MG63 (cell line): ENCODE data around the gene ZNF343. TPM values are rescaled to one million over a fixed set of nuclear protein-coding genes. Genes with fewer than 3 reads are reported as not detected.

Source experiments
- DNase-seq: peaks from one replicate; pipeline ENCODE4 v3.0.0-alpha.2; 2020
- H3K27me3 ChIP-seq: fragments of 250-450 bp; sonication (Bioruptor Pico); 2 replicates; pipeline ENCODE4 v1.5.1; 2020; ENCODE audit warnings: mild to moderate bottlenecking, moderate library complexity
- H3K36me3 ChIP-seq: fragments of 250-450 bp; sonication (Bioruptor Pico); 2 replicates; pipeline ENCODE4 v1.5.1; 2020; ENCODE audit warnings: mild to moderate bottlenecking, moderate library complexity
- H3K4me3 ChIP-seq: fragments of 250-450 bp; sonication (Bioruptor Pico); 2 replicates; pipeline ENCODE4 v1.5.1; 2020; ENCODE audit warnings: mild to moderate bottlenecking, moderate library complexity
- H3K9me3 ChIP-seq: fragments of 250-450 bp; sonication (Bioruptor Pico); 2 replicates; pipeline ENCODE4 v1.5.1; 2020; ENCODE audit warnings: mild to moderate bottlenecking, moderate library complexity
- total RNA-seq: library from RNA; depleted of rRNA; stranded (reverse); fragments of >200 nt; shearing (Covaris generic); gene quantifications from 2 replicates; pipeline ENCODE4 v1.2.3, GENCODE V29; 2014; ENCODE audit warnings: low replicate concordance; rRNA removed

Gene ZNF343
- total RNA-seq, 1 experiment from 2014 or later, result 3.7 TPM

GRCh38 chr20:2462484-2462883 lies 46.2 kb downstream of the ZNF343 start:
- Histone ChIP-seq H3K9me3 (no peaks in the 10 kb centered on the region), H3K4me3 (no peak overlapping the region), H3K36me3 (peaks cover 76% of the 10 kb centered on the region), H3K27me3 (no peaks in the 10 kb centered on the region)
- no peak for DNase-seq

DNA sequence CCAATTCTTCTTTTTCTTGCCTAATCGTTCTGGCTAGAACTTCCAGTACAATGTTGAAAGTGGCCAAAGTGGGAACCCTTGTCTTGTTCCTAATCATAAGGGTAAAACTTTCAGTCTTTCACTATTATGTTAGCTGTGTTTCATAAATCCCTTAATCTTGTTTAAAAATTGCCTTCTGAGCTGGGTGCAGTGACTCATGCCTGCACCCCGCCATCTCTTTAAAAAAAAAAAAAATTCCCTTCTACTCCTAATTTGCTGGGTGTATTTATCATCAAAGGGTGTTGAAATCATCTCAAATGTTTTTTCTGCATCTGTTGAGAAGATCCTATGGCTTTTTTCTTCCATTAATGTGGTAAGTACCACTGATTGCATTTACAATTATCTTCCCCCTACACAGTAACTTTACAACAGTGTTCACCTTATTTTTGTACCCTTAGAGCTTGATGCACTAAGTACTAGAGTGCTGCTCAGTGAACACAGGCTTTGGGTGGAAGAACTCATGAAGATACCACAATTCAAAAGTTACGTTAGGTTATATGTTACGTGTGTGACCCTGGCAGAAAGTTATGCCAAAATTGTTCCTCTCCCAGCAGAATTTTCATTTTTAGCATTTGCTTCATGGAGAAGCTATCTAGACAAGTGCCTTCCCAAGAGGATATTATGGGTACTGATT lies 47.8 kb downstream of the ZNF343 start:
- Histone ChIP-seq H3K4me3 (no peak overlapping the region), H3K36me3 (peaks cover 60% of the 10 kb centered on the region), H3K27me3 (no peaks in the 10 kb centered on the region), H3K9me3 (no peaks in the 10 kb centered on the region)
- DNase-seq, result no peak

GRCh38 chr20:2459981-2460751 lies 48.5 kb downstream of the ZNF343 start:
- no peaks in the 10 kb centered on the region for H3K9me3 ChIP-seq
- peaks cover 54% of the 10 kb centered on the region for H3K36me3 ChIP-seq
- no peak for DNase-seq
- H3K27me3 ChIP-seq, result no peaks in the 10 kb centered on the region
- H3K4me3 ChIP-seq, result no peak overlapping the region

GRCh38 chr20:2458919-2459499 lies 49.7 kb downstream of the ZNF343 start:
- Histone ChIP-seq H3K4me3 (no peak overlapping the region), H3K36me3 (peaks cover 45% of the 10 kb centered on the region), H3K9me3 (no peaks in the 10 kb centered on the region), H3K27me3 (no peaks in the 10 kb centered on the region)
- no peak for DNase-seq

GRCh38 chr20:2455771-2456497 lies 52.8 kb downstream of the ZNF343 start:
- no peak for DNase-seq
- no peak overlapping the region for H3K4me3 ChIP-seq
- H3K36me3 ChIP-seq, result peaks cover 14% of the 10 kb centered on the region
- no peaks in the 10 kb centered on the region for H3K9me3 ChIP-seq
- H3K27me3 ChIP-seq, result no peaks in the 10 kb centered on the region

DNA sequence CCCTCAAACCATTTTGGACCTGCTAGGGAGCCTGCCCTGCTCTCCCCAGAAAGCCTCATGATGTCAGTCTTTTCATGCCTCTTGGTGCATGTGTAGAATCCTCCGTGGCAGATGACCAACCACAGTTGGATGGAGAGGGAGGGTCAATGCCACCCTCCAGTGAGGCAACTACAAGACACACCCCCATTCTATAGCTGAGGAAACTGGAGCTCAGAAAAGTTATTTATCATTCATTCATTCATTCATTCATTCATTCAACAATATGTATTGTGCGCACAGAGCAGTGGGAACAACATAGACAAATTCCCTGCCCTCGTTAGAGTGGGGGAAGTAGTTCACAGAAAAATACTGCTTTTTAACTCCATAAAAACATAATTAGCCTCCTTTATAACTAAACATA lies 54.9 kb downstream of the ZNF343 start:
- Histone ChIP-seq H3K4me3 (no peak overlapping the region), H3K36me3 (no peaks in the 10 kb centered on the region), H3K27me3 (no peaks in the 10 kb centered on the region), H3K9me3 (no peaks in the 10 kb centered on the region)
- DNase-seq, result no peak

- H3K9me3 ChIP-seq, result no peaks in the 10 kb centered on the region
- H3K27me3 ChIP-seq, result no peaks in the 10 kb centered on the region
- H3K36me3 ChIP-seq, result no peaks in the 10 kb centered on the region
- H3K4me3 ChIP-seq, result no peak overlapping the region
- peak; percentile 64 for DNase-seq
These were observed 56.6 kb downstream of the ZNF343 start for GRCh38 chr20:2451939-2452732.

GRCh38 chr20:2451422-2451821 lies 57.3 kb downstream of the ZNF343 start:
- no peak overlapping the region for H3K4me3 ChIP-seq
- no peaks in the 10 kb centered on the region for H3K9me3 ChIP-seq
- H3K27me3 ChIP-seq, result no peaks in the 10 kb centered on the region
- no peaks in the 10 kb centered on the region for H3K36me3 ChIP-seq
- no peak for DNase-seq

GRCh38 chr20:2449386-2449785 lies 59.3 kb downstream of the ZNF343 start:
- no peak overlapping the region for H3K4me3 ChIP-seq
- no peaks in the 10 kb centered on the region for H3K9me3 ChIP-seq
- no peaks in the 10 kb centered on the region for H3K27me3 ChIP-seq
- no peak for DNase-seq
- H3K36me3 ChIP-seq, result no peaks in the 10 kb centered on the region

- no peak for DNase-seq
- H3K36me3 ChIP-seq, result no peaks in the 10 kb centered on the region
These were observed 61.9 kb downstream of the ZNF343 start for GRCh38 chr20:2446845-2447244.

More at GRCh38 chr20:2446845-2447244, 61.9 kb downstream of the ZNF343 start:
- Histone ChIP-seq H3K27me3 (no peaks in the 10 kb centered on the region), H3K9me3 (no peaks in the 10 kb centered on the region), H3K4me3 (no peak overlapping the region)

Other genes starting within 250 kb of the ZNF343 start
- not detected in 2 replicates for gene TGM3, start 212.9 kb downstream of the ZNF343 start, total RNA-seq
- gene TGM6, start 128.0 kb downstream of the ZNF343 start, total RNA-seq, result not detected in 2 replicates
- 621 and 775 TPM in 2 replicates for gene SNRPB, start 38.1 kb downstream of the ZNF343 start, total RNA-seq
- gene TMC2, start 27.7 kb upstream of the ZNF343 start, total RNA-seq, result not detected in 2 replicates
- 284 and 313 TPM in 2 replicates for gene NOP56, start 143.7 kb upstream of the ZNF343 start, total RNA-seq
- gene IDH3B, start 155.3 kb upstream of the ZNF343 start, total RNA-seq, result 122 and 141 TPM in 2 replicates
- not detected in 2 replicates for gene EBF4, start 183.9 kb upstream of the ZNF343 start, total RNA-seq